GM19023 (cell line): Measurements from ENCODE around the gene ABITRAM.
"Not testable (repeated sequence)": the region's sequence is repeated elsewhere in the genome, so short reads cannot be mapped to it uniquely, and the experiment has no call there.

ENCODE experiments used
- ATAC-seq: cut with Tn5 transposase; IDR thresholded peaks from one replicate; pipeline ENCODE4 v1.9.1; 2021; ENCODE audit warnings: mild to moderate bottlenecking, moderate library complexity; ENCODE audit not compliant: unreplicated experiment

The ABITRAM gene

DNA sequence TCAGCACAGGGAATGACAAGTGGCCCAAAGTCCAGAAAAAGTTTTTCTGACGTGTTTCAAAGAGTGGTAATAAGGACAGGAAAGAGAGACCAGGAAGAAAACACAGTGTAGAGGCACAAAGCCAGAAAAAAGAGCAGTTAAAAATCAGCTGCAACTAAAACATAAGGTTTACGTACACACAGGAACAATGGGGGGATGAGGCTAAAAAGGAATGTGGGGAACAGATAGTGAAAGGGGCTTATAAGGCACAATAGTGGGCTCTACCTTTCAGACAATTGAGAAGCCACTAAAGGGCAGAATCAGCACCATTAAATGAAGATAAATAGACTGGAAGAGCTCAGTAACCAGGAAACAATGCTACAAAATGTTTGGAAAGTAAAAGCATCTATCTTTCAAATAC is 5.8 kb upstream of the ABITRAM start:
- no peak for ATAC-seq

DNA sequence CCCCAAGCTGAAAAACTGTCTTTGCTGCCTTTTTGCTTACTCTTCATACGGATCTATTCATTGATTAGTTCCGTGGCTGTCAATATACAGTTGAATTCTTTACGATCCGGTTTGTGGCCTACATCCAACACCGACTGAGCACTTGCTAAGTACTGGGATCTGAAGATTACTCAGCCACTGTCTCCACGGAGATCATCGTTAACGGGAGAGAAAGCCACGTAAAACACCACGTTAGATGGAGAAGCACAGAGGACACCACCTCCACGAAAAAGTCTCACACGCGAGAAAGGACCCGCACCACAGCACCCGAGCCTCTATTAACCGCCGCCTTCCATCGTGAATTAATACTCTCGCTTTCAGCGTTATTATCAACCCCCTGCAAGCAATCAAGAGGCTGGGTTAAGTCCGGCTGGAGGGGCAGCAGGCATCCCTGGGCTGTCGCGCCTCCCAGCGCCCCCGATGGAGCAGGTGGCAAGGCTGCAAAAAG is 926 bp upstream of the ABITRAM start:
- peak; percentile 0 for ATAC-seq

DNA sequence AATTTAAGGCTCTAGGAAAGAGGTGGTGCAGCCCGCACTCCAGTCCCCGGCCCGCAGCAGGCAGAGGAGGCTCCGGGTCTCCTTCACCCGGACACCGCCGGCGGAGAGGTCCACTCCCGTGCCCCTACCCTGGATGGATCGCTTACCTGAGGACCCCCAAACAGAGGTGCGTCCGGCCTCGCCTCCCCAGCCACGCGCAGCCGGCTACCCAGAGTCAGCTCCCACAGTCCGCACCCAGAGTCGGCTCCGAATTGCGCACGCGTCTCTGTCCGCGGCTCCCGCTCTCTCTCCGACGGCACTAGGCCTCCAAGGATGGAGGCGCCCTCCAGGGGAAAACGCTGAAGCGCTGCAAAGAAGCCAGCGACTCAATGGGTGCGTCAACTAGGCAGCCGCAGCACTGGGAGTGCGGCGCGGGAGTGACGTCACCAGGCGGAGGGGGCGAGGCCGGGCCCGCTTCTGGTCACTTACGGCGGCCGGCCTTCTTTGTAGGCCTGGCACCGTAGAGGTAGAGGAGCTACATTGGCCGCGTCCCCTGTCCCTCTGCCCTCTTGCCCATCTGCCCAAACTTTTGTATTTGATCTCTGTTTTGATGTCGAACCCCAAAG is 380 bp upstream of the ABITRAM start, which contains the start of gene ELP1:
ELP1 (minus strand) TSS at position 407 of the 605 bp plus-strand sequence. CDS start 2,978 bp downstream, outside the sequence.
- peak; percentile 89 for ATAC-seq

DNA sequence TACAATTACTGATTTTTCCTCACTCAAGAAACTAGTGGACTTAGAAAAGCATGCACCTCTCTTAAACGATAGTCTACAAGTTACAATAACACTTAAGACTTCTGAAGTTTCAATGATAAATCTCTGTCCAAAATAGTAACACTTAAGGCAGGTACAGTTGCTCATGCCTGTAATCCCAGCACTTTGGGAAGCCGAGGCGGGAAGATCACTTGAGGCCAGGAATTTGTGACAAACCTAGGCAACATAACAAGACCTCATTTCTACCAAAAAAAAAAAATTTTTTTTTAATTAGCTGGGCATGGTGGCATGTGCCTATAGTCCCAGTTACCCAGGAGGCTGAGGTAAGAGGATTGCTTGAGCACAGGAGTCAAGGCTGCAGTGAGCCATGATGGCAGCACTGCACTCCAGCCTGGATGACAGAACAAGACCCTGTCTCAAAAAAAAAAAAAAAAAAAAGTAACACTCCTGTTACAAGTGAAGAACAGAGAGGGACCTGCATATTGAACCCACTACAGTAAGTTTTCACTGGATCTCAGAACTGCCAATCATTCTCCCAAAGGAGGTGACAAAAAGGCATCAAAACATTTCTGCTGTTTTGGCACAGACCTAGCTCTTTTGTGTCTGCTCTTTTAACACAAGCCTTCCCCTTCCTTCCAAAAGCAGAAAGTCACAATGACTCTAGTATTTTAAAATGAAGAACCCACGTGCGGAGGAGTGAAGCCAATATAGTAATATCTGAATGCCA is 3.5 kb downstream of the ABITRAM start:
- no peak for ATAC-seq

DNA sequence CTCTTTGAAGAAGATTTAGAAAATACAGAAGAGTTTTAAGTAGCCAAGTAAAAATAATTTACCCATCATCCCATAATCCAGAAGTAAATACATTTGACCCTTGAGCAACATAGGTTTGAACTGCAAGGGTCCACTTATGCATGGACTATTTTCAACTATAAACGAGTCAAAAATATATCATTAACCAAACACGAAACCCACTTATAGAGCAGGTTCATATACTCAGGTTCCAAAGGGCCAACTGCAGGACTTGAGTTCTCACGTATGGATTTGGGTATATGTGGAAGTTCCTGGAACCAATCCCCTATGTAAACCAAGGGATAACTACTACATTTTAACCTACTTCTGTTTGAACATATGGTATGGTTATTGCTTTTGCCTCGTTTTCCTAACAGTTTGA is 5.8 kb downstream of the ABITRAM start:
- no peak for ATAC-seq

DNA sequence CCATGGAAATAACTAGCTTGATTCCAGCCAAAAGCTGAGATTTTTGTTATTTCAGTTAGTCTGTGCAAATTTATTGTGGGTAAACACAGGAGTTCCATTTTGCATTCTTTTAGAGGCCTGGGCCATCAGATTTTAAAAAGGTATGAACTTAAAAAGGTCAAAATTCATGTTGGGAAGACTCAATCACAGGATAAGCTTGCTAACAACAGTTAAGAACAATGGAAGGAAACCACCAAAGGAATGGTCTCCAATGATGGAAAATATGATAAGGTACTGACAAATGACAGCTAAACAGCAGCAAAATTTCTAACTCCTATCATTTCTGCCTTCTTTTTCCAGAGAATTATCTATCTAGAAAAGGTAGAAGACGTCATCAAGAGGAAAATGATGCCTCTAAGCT is 16.0 kb downstream of the ABITRAM start:
- no peak for ATAC-seq

DNA sequence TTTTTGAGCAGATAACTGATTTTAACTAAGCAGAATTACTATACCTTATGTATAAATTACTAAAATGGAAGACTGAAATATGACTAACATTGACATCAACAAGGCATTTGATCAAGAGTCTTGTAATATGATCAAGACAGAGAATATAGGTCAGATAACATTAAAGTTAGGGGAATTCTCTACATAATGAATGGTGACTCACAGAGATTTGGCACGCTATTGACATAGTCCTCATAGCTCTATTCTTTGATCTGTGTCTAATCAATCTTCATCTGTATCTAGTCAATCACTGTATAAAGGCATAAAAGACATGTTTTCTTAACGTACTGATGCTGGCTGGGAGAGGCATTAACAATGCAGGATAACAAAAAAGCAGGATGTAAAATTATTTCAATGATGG is 17.4 kb downstream of the ABITRAM start:
- ATAC-seq: no peak

DNA sequence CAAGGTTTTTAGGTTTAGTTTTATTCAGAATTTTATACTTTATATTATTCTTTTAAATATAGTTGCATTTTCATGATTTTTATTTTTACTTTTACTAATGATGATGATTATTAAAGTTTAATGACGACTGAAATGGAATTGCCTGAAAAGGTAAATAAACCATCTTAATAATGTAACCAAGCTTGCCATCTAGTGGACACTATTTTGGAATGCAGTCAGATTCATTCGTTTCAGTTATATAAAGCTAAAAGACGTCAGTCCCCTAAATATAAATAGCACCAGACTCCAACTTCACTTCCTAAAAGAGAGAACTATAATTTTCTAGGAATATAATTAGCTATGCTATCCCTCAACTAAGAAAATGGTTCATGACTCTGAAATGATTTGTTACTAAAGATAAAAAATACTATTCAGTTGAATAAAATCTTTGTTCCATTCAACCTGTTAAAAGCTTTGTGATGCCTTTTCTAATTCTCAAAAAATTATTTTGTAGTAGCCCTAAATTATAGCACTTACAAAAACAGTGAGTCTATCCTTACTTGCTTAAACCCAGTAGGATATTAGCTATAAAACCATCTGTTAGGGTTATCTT is 19.9 kb downstream of the ABITRAM start:
- no peak for ATAC-seq

DNA sequence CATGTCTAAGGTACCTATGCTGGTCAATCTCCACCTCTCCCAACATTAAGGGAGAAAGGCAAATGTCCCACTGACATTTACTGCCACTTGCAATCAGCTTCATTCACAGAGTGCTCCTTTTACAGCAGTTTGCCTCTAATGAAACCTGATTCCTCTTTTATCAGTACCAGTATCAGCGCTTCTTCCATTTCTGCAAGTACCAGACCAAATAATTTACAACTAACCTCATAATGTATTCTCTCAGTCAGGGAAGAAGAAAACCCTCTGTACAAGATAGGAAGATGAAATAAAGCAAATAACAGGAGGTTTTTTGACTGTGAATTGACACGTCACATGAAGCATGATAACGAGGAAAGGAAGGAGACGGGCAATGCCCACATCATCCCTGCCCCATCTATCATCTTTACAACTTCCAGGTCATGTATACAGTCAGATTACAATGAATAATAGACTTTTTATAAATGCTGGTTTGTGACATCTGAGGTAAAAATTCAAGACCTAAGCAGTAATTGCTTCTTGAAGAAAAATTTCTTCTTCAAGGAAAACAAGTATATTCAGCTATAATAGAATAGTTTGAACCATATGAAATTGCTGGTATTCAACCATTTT is 21.9 kb downstream of the ABITRAM start:
- ATAC-seq: no peak

DNA sequence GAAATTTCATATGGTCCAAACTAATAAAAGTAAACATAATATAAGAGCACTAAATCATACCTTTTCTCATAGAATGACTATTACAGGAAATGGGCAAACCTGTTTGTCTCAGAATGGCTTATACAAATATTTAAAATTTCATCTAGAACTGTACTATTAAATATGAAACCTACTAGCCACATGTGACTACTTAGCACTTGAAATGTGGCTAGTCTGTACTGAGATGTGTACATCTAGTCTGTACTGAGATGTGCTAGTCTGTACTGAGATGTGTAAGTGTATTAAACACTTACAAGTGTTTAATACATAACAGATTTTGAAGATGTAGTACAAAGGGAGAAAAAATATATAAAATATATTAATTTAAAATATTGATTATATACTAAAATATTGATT is 22.4 kb downstream of the ABITRAM start:
- no peak for ATAC-seq

DNA sequence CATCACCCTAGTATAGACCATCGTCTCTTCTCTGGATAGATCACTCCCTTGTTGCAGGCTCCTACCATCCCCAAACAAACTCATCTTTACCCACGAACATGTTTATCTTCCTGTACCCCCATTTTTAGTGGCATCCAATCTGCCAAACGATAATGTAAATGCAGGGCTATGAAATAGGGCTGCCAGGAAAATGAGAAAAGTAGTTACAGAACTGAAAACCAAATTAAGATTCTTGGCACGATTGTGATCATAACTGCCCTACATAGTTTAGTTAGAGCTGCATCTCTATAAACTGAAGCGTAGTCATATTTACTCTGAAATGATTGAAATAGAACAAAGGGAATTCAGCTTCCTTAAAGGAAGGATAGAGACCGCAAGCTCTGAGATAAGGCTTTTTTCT is 26.1 kb downstream of the ABITRAM start:
- ATAC-seq: no peak

DNA sequence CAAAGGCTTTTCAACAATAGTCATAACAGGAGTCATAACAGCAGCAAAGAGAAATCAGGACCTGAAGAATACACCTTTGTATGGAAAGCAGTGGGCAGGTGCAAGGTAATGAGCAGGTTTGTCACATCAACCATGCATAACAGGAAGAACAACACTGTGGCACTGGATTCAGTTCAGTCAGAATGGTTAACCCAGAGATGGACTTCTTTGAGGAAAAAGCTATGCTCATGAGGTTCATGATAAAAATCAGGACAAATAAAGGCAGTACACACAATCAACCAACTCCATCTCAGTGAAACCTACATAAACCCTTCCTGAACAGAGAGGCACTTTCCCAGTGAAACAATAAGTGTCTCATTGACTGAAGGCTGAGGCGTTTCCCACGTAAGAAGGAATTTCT is 27.0 kb downstream of the ABITRAM start:
- no peak for ATAC-seq

DNA sequence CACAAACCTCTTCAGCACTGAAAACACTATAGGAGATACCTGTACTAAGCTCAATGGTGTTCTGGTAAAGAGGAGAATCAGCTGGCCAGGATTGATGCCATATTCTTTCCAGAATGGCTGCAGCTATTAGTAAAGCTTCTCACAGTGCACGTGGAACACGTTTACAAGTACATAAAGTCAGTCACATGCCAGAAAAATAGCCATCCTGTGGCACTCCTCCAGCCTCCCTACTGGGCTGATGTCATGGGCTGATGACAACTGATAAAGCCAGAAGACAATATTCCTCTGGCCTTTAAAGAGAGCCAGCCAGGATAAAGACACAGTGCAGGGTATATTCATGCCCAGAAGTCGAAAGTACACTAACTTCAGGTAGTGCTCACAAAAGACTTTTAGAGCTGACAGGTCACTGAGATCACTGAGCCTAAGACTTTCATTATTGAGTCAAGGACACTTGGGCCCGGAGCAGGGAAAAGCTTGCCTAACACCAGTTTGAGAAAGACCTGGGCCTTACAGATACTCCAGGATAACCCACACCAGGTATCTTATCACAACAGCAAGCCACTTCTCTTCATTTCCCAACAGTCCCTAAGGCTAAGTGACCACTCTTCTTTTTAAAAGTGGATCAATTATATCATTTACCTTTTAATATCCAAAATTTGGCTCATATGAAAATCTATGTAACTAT is 29.4 kb downstream of the ABITRAM start:
- ATAC-seq: no peak

DNA sequence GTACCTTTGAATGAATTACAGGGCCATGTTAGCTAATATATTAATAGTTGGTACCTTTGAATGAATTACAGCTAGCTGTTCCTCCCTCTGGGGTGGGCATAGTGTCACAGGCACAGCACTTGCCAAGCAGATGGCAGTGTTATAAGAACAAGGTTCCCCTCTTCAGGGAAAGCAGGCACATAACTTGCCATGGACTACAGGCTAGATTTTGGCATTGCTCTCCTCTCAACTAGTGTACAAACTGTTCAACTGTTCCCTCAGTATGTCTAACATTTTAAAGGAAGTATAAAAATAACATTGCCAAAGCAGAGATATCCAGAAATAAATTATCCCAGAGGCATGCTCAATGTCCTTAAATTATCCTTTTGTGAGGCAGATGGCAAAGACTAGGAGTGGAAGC is 33.7 kb downstream of the ABITRAM start:
- no peak for ATAC-seq

DNA sequence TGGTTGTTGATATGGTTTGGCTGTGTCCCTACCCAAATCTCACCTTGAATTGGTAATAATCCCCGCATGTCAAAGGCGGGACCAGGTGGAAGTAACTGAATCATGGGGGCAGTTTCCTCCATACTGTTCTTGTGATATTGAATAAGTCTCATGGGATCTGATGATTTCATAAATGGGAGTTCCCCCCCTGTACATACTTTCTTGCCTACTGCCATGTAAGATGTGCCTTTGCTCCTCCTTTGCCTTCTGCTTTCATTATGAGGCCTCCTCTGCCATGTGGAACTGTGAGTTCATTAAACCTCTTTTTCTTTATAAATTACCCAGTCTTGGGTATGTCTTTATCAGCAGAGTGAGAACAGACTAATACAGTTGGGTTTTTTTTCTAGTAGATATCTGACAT is 37.2 kb downstream of the ABITRAM start:
- not testable (repeated sequence) for ATAC-seq

DNA sequence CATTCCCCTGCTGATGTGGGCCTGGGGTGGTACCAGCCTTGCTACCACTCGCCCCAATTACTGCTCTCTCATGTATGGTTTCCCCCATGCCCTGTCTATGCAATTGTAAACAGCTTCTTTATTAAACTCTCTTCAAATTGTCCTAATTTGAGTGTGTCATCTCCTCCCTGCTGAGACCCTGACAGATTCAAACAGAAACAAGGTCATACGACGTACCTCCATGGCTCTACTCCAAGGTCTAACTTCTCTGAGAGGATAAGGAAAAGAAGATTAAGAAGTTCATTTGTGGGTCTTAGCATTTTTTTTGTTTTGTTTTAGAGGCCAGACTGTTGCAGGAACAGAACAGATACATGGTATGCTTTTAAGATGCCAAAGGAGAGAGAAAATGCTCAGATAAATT is 38.0 kb downstream of the ABITRAM start:
- no peak for ATAC-seq

DNA sequence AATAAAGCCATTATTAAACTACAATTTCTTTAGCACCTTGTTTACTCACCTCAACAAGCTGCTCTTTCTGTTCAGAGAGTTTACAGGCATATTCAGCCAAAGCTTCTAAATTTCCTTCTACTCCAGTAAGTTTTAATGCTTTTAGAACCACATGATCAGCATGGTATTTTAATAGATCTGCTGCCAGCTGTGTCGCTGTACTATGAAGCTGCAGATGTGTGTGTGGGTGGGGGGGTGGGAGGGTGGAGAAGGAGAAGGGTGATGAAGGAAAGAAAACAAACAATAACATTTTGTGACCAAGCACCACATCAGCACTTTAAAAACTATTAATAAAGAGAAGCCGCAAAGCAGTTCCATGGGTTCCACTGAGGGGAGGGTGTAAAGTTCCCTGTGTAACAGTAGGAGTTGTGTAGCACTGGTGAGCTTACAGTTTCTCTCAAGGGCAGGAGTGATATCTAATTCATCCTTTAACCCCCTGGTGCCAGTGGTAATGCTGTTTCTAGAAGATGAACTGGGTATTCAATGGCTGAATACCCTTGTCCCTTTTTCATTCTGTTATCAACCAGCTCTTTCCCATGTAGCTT is 38.5 kb downstream of the ABITRAM start:
- no peak for ATAC-seq

DNA sequence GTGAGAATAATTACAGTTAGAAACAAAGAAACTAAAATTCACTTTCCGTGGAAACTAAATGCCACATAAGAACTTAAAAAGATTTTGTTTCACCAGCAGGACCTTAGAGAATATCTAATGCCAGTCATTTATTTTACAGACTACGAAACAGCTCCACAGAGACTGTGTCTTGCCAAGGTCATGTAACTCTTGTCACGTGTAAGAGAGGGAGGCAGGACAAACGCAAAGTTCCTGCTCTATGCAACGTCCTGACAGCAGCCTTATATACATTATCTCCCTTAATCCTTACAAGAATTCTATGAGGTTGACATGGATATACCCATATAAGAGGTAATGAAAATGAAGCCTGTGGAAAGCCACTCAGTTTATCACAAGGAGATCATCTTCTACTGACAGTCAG is 39.7 kb downstream of the ABITRAM start:
- no peak for ATAC-seq

DNA sequence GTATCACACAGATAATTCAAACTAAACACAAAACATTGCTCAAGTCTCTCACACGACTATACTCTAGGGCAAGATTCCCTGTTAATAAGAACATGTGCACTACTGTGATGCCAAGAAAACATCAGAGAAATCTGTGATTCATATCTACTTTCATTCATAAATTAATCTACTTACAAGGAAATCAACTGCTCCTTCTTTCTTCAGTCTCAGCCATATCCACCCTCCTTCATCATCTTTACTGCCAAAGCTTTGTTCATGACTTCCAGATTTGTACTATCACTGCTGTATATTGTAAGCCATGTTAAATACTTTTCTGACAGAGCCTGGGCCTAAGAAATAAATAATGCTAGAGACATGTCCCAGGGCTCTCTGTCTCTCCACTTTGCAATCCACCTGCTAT is 44.0 kb downstream of the ABITRAM start:
- no peak for ATAC-seq

DNA sequence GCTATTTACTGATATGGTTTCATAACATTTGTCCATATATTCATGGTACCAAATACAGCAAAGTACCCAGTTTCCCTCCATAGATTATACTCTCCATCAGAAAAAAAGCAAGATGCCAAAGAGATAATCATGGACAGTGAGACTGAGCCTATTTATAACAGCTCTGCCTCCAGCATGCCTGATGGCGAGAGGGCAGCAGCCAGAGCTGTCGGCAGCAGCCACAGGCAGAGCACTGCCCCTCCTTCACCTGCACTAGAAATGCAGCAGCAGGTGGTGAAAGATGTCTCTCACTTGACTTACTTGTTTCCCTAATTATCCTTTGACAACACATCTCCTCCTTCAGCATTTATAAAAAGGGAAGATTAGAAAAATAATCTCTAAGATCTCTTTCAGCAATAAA is 46.7 kb downstream of the ABITRAM start:
- ATAC-seq: no peak

DNA sequence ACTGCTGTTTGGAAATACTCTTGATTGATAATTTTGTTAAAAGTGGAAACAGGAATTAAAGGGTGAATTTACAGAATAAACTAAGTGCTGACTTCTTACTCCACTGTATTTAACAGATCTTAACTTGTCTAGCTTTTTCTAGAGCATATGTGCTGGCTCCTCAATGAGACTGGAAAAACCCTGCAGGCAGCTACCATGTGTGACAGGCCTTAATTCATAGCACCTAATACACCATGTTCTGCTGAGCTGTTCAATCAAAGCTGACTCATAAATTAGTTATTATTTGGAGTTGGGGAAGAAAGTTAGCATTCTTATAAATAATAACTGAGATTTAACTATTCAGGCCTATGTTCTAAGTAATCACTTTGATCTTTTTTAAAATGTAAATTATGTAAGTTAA is 49.7 kb downstream of the ABITRAM start:
- no peak for ATAC-seq
